WTC11 (cell line): ENCODE results near the gene TNS3. TPM values are rescaled to one million over a fixed set of nuclear protein-coding genes. Genes with fewer than 3 reads are reported as not detected.

Experiments used
- ATAC-seq: fragments of 200-7000 bp; cut with Tn5 transposase; 2 replicates; pipeline ENCODE4 v1.10.0; 2021; ENCODE audit warnings: mild to moderate bottlenecking, moderate library complexity
- CTCF ChIA-PET: fragments of 300-600 bp; sonication (Branson Sonifier 250); formaldehyde crosslinking; loops from one replicate; lab custom pipeline; 2021; ENCODE audit warnings: antibody characterized with exemption; lab: Charles Lee
- POLR2A ChIA-PET: fragments of 350-600 bp; sonication (Branson Sonifier 250); formaldehyde crosslinking; loops from one replicate; lab custom pipeline; 2021; ENCODE audit warnings: antibody characterized with exemption; lab: Charles Lee
- DNase-seq: peaks from one replicate; pipeline ENCODE4 v3.0.0; 2021; ENCODE audit warnings: low spot score
- H3K27ac Mint-ChIP-seq: 2 replicates; pipeline ENCODE4 v1.8.0; 2021; ENCODE audit warnings: mixed read lengths
- H3K27me3 Mint-ChIP-seq: 2 replicates; pipeline ENCODE4 v1.8.0; 2021; ENCODE audit warnings: low read depth, mild to moderate bottlenecking, moderate library complexity, mixed read lengths
- H3K36me3 Mint-ChIP-seq: 2 replicates; pipeline ENCODE4 v1.8.0; 2021; ENCODE audit warnings: mixed read lengths
- H3K4me1 Mint-ChIP-seq: 2 replicates; pipeline ENCODE4 v1.8.0; 2022; ENCODE audit warnings: mixed read lengths
- H3K4me3 Mint-ChIP-seq: 2 replicates; pipeline ENCODE4 v1.8.0; 2021; ENCODE audit warnings: mild to moderate bottlenecking, moderate library complexity, mixed read lengths
- H3K9me3 Mint-ChIP-seq: 2 replicates; pipeline ENCODE4 v1.8.0; 2021; ENCODE audit warnings: mixed read lengths
- CBFB ChIP-seq: sonication (generic); formaldehyde crosslinking; IDR thresholded peaks from 2 replicates; pipeline ENCODE4 v1.8.1; 2022; ENCODE audit warnings: mild to moderate bottlenecking, low read depth, missing genetic modification reagents
- CREM ChIP-seq: sonication (generic); formaldehyde crosslinking; IDR thresholded peaks from 2 replicates; pipeline ENCODE4 v1.8.1; 2022; ENCODE audit warnings: mild to moderate bottlenecking, missing genetic modification reagents, moderate library complexity
- E2F1 ChIP-seq: sonication (generic); formaldehyde crosslinking; IDR thresholded peaks from 2 replicates; pipeline ENCODE4 v1.8.0; 2022; ENCODE audit warnings: mild to moderate bottlenecking, missing genetic modification reagents
- E2F5 ChIP-seq: sonication (generic); formaldehyde crosslinking; IDR thresholded peaks from 2 replicates; pipeline ENCODE4 v1.8.1; 2022; ENCODE audit warnings: mild to moderate bottlenecking, moderate library complexity, missing genetic modification reagents
- ERG ChIP-seq: fragments of 250-450 bp; sonication (Bioruptor Pico); IDR thresholded peaks from 2 replicates; pipeline ENCODE4 v1.8.0; 2021; ENCODE audit warnings: mild to moderate bottlenecking
- FOXP4 ChIP-seq: sonication (generic); formaldehyde crosslinking; IDR thresholded peaks from 2 replicates; pipeline ENCODE4 v1.8.0; 2022; ENCODE audit warnings: mild to moderate bottlenecking, missing genetic modification reagents
- GABPB1 ChIP-seq: sonication (generic); formaldehyde crosslinking; IDR thresholded peaks from 2 replicates; pipeline ENCODE4 v1.8.1; 2023; ENCODE audit warnings: mild to moderate bottlenecking, missing genetic modification reagents
- GRHL2 ChIP-seq: fragments of 250-450 bp; sonication (Bioruptor Pico); IDR thresholded peaks from 2 replicates; pipeline ENCODE4 v1.8.0; 2022; ENCODE audit warnings: mild to moderate bottlenecking, moderate library complexity; ENCODE audit not compliant: insufficient replicate concordance, severe bottlenecking
- HMGA2 ChIP-seq: fragments of 250-450 bp; sonication (Bioruptor Pico); IDR thresholded peaks from 2 replicates; pipeline ENCODE4 v1.4.0; 2021; ENCODE audit warnings: mild to moderate bottlenecking, moderate library complexity
- JUN ChIP-seq: sonication (generic); formaldehyde crosslinking; IDR thresholded peaks from 2 replicates; pipeline ENCODE4 v1.8.0; 2023; ENCODE audit warnings: mild to moderate bottlenecking, missing genetic modification reagents
- NFATC4 ChIP-seq: fragments of 250-450 bp; sonication (Bioruptor Pico); IDR thresholded peaks from 2 replicates; pipeline ENCODE4 v1.9.0; 2021; ENCODE audit warnings: mild to moderate bottlenecking
- NFYB ChIP-seq: sonication (generic); formaldehyde crosslinking; conservative IDR thresholded peaks from 2 replicates; pipeline ENCODE4 v1.8.0; 2022; ENCODE audit warnings: low read depth, missing genetic modification reagents
- NR3C1 ChIP-seq: sonication (generic); formaldehyde crosslinking; conservative IDR thresholded peaks from 2 replicates; pipeline ENCODE4 v1.8.1; 2023; ENCODE audit warnings: low read depth, mild to moderate bottlenecking, missing genetic modification reagents
- RORB ChIP-seq: fragments of 250-450 bp; sonication (Bioruptor Pico); IDR thresholded peaks from 2 replicates; pipeline ENCODE4 v1.9.0; 2021; ENCODE audit warnings: mild to moderate bottlenecking
- SMAD3 ChIP-seq: sonication (generic); formaldehyde crosslinking; IDR thresholded peaks from 2 replicates; pipeline ENCODE4 v1.8.0; 2022; ENCODE audit warnings: missing genetic modification reagents, mild to moderate bottlenecking, borderline replicate concordance
- SOX15 ChIP-seq: fragments of 250-450 bp; sonication (Bioruptor Pico); IDR thresholded peaks from 2 replicates; pipeline ENCODE4 v1.9.0; 2021; ENCODE audit warnings: mild to moderate bottlenecking
- SP1 ChIP-seq: sonication (generic); formaldehyde crosslinking; conservative IDR thresholded peaks from 2 replicates; pipeline ENCODE4 v1.8.1; 2022; ENCODE audit warnings: missing genetic modification reagents
- TEAD1 ChIP-seq: sonication (generic); formaldehyde crosslinking; IDR thresholded peaks from 2 replicates; pipeline ENCODE4 v1.8.0; 2022; ENCODE audit warnings: mild to moderate bottlenecking, missing genetic modification reagents
- TEAD4 ChIP-seq: sonication (generic); formaldehyde crosslinking; IDR thresholded peaks from 2 replicates; pipeline ENCODE4 v1.8.0; 2022; ENCODE audit warnings: mild to moderate bottlenecking, missing genetic modification reagents
- ZNF263 ChIP-seq: sonication (generic); formaldehyde crosslinking; IDR thresholded peaks from 2 replicates; pipeline ENCODE4 v1.8.1; 2022; ENCODE audit warnings: low read depth, mild to moderate bottlenecking, moderate library complexity, missing genetic modification reagents
- ZNF281 ChIP-seq: sonication (generic); formaldehyde crosslinking; IDR thresholded peaks from 2 replicates; pipeline ENCODE4 v1.8.0; 2023; ENCODE audit warnings: mild to moderate bottlenecking, missing genetic modification reagents
- ZSCAN18 ChIP-seq: fragments of 250-450 bp; sonication (Bioruptor Pico); IDR thresholded peaks from 2 replicates; pipeline ENCODE4 v2.1.2; 2022; ENCODE audit warnings: mild to moderate bottlenecking, moderate library complexity
- total RNA-seq: library from RNA; stranded (reverse); gene quantifications from 3 replicates; pipeline ENCODE4 v1.2.3, GENCODE V29; 2021

TNS3 gene
- total RNA-seq, 1 experiment from 2014 or later = 37.7 TPM

- TF ChIP-seq NFATC4 (CRISPR knock-in tag) (no peak), JUN (no peak), TEAD4 (CRISPR knock-in tag) (no peak), SP1 (CRISPR knock-in tag) (no peak), ERG (CRISPR knock-in tag) (no peak)
Measured at GRCh38 chr7:47510192-47510591, 71.7 kb downstream of the TNS3 start (continued).

- Mint-ChIP-seq H3K4me1 (peaks cover 17% of the 10 kb centered on the region), H3K9me3 (no peaks in the 10 kb centered on the region), H3K27me3 (no peaks in the 10 kb centered on the region), H3K27ac (no peak overlapping the region), H3K4me3 (no peak overlapping the region), H3K36me3 (peaks cover 6% of the 10 kb centered on the region)
- ChIA-PET CTCF (no interaction called here), POLR2A (no interaction called here)
- no peak for ATAC-seq
- TF ChIP-seq FOXP4 (no peak), CBFB (CRISPR knock-in tag) (no peak), ZSCAN18 (CRISPR knock-in tag) (no peak), GABPB1 (CRISPR knock-in tag) (no peak), ZNF281 (CRISPR knock-in tag) (no peak), E2F1 (CRISPR knock-in tag) (no peak), HMGA2 (CRISPR knock-in tag) (no peak), SMAD3 (no peak), NFYB (CRISPR knock-in tag) (no peak), E2F5 (CRISPR knock-in tag) (no peak), CREM (CRISPR knock-in tag) (no peak), ERG (CRISPR knock-in tag) (no peak), RORB (CRISPR knock-in tag) (no peak), ZNF263 (CRISPR knock-in tag) (no peak), SOX15 (CRISPR knock-in tag) (no peak), NFATC4 (CRISPR knock-in tag) (no peak), TEAD1 (CRISPR knock-in tag) (no peak), GRHL2 (CRISPR knock-in tag) (no peak), NR3C1 (CRISPR knock-in tag) (no peak)
- no peak for DNase-seq
Measured at GRCh38 chr7:47509571-47509970, 72.3 kb downstream of the TNS3 start.
